GM21576 (cell line): Measurements from ENCODE around the gene DDX23.
A peak's percentile ranks its signal among the peaks of the same experiment; 100 is the strongest.
"Not testable (repeated sequence)": the region's sequence is repeated elsewhere in the genome, so short reads cannot be mapped to it uniquely, and the experiment has no call there.

Experiments used
- ATAC-seq: cut with Tn5 transposase; IDR thresholded peaks from one replicate; pipeline ENCODE4 v1.9.1; 2021; ENCODE audit warnings: mild to moderate bottlenecking, moderate library complexity; ENCODE audit not compliant: unreplicated experiment

DDX23 gene

GRCh38 chr12:48863291-48863690 lies 11.3 kb upstream of the DDX23 start:
- no peak for ATAC-seq

- no peak for ATAC-seq
These were observed 10.8 kb upstream of the DDX23 start for GRCh38 chr12:48862760-48863159.

- ATAC-seq: no peak
These were observed 9.1 kb upstream of the DDX23 start for GRCh38 chr12:48861111-48861510.

DNA sequence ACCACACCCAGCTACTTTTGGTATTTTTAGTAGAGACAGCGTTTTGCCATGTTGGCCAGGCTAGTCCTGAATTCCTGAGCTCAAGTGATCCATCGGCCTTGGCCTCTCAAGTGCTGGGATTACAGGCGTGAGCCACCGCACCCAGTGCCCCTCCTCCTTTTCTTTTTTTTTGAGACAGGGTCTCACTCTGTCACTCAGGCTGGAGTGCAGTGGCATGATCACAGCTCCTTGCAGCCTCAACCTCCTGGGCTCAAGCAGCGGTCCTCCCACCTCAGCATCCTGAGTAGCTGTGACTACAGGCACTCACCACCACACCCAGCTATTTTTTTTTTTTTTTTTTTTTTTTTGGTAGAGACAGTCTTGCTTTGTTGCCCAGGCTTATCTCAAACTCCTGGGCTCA lies 8.3 kb upstream of the DDX23 start:
- not testable (repeated sequence) for ATAC-seq

- ATAC-seq: no peak
These were observed 7.6 kb upstream of the DDX23 start for GRCh38 chr12:48859607-48860006.

- no peak for ATAC-seq
These were observed 6.1 kb upstream of the DDX23 start for GRCh38 chr12:48858043-48858442.

- ATAC-seq: no peak
These were observed 5.5 kb upstream of the DDX23 start for GRCh38 chr12:48857278-48857994.

DNA sequence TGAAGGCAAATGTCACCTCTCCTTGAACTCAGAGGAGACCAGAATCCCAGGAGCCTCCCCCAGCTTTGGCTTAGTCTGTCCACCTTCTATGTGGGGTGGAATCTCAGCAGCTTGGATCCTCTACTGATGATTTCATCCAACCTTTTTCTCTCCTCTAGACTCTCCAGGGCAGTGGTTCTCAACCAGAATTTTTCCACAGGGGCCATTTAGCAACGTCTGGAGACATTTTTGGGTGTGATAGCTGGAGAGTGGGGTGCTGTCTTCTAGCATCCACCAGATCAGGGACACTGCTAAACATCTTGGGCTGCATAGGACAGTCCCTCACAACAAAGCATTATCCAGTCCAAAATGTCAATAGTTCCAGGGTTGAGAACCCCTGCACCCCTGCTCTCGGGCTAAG lies 4.4 kb upstream of the DDX23 start:
- ATAC-seq: no peak

- not testable (repeated sequence) for ATAC-seq
These were observed 3.0 kb upstream of the DDX23 start for GRCh38 chr12:48854932-48855331.

DNA sequence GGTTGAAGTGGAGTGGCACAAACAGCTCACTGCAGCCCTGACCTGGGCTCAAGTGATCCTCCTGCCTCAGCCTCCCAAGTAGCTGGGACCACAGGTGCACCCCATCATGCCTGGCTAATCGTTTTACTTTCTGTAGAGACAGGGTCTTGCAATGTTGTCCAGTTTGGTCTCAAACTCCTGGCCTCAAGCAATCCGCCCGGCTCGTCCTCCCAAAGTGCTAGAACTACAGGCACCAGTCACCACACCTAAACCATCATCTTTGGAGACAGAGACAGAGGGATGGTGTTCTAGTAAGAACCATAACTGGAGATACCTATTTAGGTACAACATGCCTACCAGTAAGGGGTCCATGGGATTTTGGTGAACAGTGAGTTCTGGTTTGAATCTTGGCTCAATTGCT lies 2.5 kb upstream of the DDX23 start:
- ATAC-seq: no peak

DNA sequence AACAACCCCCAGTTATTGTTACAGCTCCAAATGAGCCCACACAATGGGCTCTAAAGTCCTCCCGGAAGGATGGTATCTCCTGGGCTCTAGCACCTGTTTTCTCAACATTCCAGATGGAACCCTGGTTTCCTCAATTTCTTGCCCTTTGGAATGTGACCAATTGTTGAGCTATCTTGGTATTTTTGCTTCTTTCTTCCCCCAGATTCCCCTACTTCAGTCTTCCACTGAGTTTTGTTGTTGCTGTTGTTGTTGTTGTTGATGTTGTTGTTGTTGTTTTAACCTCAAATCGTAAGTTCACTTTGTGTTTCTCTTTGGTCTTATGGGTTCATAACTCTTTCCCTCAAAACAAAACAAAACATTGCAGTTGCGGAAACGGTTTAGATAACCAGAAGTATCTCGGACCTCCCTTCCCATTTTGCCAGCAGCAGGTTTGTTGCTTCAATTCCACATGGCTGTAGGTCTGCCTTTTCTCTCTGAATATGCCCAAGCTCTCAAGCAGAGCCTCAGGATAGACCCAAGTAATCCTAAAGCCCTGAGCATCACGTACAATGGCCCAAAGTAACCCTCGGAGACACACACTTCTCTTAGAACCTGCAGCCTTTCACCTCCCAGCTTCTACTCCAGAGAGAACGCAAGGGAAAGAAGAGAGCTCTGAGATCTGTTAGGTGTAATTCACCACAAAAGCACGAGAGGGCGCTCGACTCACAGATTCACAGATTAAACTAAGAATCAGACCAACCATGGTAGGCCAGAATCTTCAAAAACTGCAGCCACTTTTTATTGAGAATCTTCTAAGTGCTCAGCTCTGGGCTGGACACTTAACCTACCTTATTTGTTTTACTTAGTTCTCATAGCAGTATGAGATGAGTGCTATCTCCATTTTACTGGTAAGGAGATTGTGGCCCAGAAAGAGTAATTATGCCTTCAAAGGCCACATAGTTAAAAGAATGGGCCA lies 1.0 kb upstream of the DDX23 start:
- ATAC-seq: peak; percentile 38

- ATAC-seq: not testable (repeated sequence)
These were observed 9.9 kb downstream of the DDX23 start for GRCh38 chr12:48842021-48842420.

DNA sequence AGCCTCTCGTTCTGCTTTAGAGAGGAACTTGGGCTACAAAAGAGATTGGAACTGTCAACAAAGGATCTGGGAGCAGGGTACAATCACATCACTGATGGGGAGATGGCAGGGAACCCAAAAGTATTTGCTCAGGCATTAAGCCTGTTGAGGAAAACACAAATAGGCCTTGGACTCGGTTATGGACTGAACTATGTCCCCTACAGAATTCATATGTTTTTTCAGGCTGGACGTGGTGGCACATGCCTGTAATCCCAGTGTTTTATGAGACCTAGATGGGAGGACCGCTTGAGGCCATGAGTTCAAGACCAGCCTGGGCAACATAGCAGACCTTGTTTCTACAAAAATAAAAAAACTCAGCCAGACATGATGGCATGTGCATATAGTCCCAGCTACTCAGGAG lies 13.9 kb downstream of the DDX23 start:
- ATAC-seq: no peak

- no peak for ATAC-seq
These were observed 19.5 kb downstream of the DDX23 start for GRCh38 chr12:48832321-48833060.

DNA sequence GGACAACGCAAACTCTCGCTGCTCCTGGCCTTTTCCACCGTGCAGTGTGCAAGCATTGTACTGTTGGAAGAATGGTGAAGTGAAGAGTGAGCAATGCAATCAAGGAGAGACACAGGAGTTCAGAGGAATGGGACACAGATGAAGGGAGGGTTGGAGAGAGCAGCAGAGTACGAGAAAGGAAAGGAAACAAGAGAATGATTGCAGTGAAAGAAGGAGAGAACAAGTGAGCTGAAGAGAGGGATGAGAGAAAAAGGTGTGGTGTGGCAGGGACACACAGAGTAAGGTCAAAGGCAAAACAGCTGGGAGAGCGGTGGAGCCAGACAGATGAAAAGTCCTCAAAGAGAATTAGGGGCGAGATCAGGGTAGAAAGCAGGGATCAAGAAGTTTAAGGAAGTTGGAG lies 20.7 kb downstream of the DDX23 start:
- ATAC-seq: no peak

DNA sequence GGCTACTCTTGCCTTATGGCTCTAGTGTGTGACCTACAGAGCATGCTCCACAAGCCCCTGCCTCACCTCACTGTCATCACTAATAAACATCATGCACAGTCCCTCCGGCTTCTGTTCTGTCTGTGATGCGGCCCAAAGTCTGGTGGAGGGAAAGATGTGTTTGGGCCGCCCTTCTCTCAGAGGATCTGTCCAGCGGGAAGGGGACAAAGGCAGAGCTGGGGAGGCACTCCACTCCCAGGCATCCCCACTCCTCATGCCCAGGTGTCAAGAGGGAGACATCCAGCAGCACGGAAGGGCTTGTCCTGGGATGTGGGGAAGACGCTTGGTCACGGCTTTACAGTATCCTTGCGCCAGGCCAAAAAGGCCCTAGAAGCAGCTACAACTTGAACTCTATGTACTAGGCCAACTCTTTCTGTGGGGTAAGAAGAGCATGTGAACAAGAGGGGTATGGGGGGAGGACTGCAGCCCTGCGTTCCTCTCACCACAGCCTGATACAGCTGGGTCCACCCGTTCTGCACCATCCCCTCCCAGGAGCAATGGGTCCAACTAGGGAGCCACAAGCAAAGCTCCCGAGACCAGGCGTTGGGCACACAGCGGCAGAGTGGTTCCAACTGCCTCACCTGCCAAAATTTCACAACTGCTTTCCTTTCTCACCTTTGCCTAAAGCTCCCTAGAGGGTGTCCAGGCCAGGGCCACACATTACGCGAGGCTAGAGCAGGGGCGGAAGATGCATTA lies 23.0 kb downstream of the DDX23 start:
- ATAC-seq: no peak

- ATAC-seq: no peak
These were observed 23.7 kb downstream of the DDX23 start for GRCh38 chr12:48828293-48828692.

GRCh38 chr12:48827513-48828096 lies 24.4 kb downstream of the DDX23 start:
- ATAC-seq: no peak

DNA sequence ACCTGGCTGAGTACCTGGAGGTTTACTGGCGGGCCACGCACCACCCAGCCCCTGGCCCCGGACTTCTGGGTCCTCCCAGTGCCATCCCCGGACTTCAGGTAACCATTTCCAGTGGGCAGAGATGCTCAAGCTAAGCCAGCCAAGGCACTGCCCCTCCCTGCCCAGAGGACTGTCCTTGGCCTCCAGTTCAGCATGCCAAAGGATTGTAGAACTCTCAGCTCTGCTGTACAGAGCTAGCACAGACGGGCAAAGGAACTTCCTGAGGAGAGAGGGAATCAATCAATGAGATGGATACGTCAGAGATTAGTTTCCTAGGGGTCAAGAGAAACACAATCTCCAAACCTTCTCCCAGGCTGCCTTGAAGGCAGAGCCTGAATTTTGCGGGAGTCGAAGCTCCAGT lies 24.9 kb downstream of the DDX23 start:
- ATAC-seq: no peak

GRCh38 chr12:48826209-48826855 lies 25.6 kb downstream of the DDX23 start:
- no peak for ATAC-seq
